Measurements from ENCODE around the gene AGTR1.
"Not testable (repeated sequence)": the region's sequence is repeated elsewhere in the genome, so short reads cannot be mapped to it uniquely, and the experiment has no call there.

The AGTR1 gene

DNA sequence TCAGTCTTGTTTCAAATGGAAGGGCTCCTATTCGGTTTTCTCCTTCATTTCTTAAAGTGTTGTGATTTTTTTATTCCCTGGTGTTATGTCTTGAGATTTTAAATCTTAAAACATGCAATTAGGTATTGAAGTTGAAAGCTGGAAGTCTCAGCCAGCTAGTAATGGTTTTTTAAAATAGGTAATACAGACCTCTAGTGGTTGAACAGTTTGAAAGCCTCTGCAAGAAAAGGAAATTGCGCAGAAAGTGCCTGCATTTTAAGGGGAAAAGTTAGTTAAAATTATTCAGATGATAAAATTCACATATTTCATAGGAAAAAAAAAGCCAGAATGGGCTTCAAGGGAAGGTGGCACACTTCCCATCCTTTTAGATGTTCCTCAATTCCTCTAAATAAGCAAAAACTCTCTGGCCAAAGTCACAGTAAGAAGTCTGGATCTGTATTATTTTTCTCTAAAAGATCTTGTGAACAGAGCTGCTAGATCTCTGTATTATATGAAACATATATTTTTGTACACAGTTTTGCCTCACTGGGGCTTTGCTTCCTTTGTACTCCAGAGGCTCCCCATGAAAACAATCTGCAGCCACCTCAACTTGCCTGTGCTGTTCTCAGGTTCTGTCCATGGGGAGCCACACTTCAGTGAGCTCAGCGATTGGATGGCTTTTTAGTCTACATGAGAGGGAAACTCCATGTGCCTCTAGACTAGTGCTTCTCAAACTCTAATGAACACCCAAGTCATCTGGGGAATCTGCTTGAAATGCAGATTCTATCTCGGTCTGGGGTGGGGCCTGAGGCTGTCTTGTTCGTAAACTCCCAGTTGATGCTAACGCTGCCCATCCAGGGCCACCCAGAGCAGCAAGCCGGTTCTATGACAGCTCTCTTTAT lies 21.5 kb downstream of the AGTR1 start:
- DNase-seq (ENCODE audit: low read depth in 2 of 2), result no peak

DNA sequence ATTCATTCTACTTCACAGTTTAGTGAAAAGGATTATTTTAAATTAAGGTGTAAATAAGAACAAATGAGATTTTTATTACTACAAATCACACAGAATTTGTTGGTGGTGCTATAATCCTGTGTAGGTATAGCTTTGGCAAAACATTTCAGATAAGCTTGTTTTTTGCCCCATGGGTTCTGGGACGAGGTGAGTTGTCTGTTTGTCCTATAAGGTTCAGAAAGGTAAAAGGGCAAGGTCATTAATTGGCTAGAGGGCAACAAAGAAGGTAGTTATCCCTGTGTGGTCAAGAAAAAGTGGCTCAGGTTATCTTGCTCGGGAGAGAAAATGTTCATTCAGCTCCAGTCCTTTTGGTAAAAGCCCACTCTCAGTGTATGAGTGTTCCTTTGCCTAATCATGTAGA lies 23.2 kb downstream of the AGTR1 start:
- no peak for DNase-seq (ENCODE audit: low read depth in 2 of 2)

DNA sequence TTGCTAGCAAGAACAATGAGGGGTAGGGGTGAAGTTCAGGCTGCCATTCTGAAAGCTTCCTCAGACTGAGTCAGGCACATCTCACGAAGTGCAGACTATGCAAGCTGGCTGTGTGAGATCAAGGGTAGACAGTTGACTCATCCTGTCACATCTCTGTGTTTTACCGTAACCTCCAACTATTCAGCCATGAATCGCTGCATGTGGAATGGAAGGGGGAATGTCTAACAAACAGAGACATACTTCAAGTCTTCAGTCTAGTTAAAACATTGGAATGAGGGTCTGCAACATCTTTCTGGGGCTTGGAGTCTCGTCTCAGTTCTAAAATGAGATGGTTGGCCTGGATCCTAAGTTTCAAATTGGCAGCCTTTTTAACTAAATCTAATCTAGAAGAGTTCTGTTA lies 25.9 kb downstream of the AGTR1 start:
- DNase-seq (ENCODE audit: low read depth in 2 of 2), result no peak

DNA sequence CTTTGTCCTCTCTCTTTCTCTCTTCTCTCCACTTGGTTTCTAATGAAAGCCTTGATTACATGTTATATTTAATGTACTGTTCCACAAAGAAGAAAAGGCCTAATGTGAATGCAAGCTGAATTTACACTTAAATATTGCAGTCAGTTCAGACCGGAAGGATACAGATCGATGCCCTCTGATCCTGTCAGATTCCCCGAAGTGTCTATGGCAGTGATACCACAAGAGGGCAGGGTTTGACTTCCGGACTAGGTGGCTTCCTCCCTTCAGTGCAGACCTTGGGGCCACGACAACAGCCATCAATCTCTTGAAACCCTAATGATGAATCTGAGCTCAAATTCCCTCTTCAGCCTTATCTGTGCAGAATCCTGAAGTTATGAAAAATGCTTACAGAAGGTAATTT lies 29.5 kb downstream of the AGTR1 start:
- no peak for DNase-seq (ENCODE audit: low read depth in 2 of 2)

DNA sequence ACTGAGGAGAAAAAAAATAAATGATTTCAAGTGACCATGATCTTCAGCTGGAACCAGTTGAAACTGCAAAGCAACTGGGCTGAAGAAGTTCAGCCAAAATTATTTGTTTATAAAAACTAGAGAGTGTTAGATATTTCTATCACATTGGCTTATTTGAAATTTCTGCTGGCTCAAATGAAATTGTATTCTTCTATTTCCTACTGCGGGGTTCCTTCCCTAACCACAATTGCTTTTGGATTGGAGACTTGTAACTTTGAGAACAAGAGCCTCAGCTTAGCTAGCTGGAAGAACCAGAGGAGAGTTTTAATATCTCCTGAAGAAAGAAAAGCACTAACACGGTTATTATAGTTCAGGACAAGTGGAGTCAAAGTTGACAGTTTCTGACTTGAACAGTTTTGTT lies 31.1 kb downstream of the AGTR1 start:
- DNase-seq (ENCODE audit: low read depth in 2 of 2), result no peak

DNA sequence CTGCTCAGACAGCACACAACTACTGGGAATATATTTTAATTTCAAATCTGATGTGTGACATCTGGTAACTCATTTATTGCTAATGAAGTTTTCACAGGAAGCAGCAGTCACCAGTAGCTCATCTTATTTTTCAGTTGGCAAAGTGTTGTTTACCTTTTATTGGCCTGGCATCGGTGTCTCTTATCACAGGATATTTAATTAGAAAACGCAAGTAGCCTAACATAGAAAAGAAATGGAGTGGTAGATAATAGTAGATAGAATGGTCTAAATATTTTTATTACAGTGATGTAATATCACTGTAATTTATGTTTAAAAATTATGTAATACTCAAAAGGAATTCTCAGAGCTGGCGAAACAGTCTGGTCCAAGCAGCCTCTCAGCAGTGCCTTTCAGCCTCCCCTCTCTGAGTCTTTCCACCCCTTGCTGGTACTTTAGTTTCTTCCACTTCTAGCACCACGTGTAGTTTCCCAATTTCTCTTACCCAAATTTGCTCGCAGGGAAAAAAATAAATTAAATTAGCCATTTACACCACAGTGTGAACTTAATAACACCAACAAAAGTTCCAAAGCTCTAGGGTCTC lies 31.9 kb downstream of the AGTR1 start:
- no peak for DNase-seq (ENCODE audit: low read depth in 2 of 2)

DNA sequence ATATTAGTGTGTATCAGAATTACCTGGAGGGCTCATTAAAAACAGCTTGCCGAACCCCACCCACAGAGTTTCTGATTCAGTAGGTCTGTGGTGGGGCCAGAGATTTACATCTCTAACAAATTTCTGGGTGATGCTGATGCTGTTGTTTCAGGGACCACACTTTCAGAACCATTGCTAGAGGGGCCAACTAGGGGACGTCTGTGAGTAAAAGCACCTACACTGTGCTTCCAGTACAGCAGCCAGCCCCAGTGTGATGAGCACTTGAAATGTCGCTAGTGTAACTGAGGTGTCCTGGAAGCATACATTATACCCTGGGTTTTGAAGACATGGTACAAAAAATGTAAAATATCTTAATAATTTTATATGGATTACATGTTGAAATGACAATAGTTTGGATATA lies 33.0 kb downstream of the AGTR1 start:
- no peak for DNase-seq (ENCODE audit: low read depth in 2 of 2)

DNA sequence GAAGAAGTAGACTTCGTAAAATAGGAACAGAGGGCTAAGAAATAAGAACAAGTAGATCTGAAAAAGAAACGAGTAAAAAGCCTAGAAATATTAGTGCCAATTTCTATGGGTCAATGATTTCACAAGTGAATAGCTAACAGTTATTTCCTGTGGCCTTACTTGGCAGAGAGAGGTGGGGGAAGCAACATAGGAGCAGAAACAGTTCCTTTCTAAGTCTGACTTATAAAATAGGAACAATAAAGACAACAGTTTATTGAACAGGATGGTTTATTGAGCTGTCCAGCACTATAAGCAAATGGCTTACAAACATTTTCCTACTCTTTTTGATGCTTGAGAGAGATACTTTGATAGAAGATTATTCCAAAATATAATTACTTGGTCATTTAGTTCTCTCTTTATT lies 37.9 kb downstream of the AGTR1 start:
- DNase-seq (ENCODE audit: low read depth in 2 of 2), result no peak

DNA sequence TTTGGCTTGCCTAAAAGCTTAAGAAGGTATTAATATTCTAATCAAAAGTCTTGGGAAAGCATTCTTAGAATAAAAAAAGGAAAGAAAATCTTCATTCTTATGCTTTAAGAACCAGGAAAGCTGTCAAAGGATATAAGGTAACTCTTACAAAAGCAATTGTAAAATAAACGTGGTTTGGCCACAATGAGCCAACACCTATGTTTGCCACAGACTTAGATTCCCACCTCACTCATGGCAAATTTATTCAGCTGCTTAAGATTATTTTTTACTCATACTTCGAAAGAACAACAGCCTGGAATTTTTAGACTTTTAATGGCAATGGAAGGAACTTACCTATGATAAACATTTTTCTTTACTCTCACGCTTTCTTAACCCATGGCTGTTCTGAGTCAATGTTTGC lies 38.4 kb downstream of the AGTR1 start:
- DNase-seq (ENCODE audit: low read depth in 2 of 2), result no peak

DNA sequence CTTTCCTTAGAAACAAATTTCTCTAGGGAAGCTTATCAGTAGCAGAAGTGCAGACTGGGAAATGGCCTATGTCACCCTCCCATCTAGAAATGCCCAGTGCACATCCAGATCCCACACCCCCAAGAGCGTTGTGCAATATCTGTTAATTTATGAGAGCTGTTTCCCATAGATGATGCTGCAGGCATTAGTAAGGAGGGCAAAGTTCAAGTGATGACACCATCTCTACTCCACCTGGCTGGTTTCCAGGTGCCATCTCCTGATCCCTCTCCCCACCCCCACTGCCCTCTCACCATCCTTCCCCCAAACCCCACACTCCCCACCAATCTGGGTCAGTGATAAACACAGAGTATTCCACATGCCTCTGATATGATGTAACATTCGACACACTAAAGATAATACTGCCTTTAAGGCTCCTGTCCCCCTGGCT lies 39.4 kb downstream of the AGTR1 start:
- no peak for DNase-seq (ENCODE audit: low read depth in 2 of 2)

DNA sequence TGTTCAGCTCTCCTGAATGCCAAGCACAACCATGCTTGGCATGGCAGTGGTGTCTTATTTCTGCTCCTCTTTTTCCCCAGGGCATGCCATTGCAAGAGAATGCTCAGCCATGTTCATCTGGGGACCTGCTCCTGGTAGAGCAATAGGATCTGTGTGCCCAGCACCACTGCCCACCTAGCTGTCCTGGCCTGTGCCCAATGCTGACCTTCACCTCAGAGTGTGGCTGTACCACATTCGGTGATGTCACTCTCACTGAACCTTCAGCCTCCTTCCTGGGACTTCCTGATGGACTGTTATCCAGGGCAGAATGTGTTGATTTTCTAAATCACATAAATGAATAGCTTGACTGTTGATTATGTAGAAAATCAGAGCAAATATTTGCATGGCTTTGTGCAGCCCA lies 42.0 kb downstream of the AGTR1 start:
- DNase-seq (ENCODE audit: low read depth in 2 of 2), result no peak

DNA sequence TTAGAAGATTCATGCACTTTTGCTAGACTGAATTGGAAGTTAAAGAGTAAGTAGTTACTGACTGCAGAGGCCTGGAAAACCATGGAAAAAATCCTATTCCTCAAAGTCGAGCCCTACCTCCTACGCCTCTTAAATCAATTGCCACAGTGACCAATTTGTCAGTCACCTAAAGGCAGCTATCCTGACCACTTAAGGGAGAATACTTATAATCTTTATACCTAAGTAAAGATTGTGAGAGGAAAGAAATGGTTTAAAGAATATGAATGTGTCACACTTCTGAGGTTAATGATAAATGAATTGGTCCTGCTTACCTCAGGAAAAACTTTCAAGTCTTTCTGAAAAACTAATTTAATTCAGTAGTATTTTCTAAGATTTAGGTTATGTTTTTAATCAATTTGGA lies 42.6 kb downstream of the AGTR1 start:
- no peak for DNase-seq (ENCODE audit: low read depth in 2 of 2)

DNA sequence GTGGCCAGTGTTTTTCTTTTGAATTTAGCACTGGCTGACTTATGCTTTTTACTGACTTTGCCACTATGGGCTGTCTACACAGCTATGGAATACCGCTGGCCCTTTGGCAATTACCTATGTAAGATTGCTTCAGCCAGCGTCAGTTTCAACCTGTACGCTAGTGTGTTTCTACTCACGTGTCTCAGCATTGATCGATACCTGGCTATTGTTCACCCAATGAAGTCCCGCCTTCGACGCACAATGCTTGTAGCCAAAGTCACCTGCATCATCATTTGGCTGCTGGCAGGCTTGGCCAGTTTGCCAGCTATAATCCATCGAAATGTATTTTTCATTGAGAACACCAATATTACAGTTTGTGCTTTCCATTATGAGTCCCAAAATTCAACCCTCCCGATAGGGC lies 43.5 kb downstream of the AGTR1 start:
- DNase-seq (ENCODE audit: low read depth in 2 of 2), result no peak

DNA sequence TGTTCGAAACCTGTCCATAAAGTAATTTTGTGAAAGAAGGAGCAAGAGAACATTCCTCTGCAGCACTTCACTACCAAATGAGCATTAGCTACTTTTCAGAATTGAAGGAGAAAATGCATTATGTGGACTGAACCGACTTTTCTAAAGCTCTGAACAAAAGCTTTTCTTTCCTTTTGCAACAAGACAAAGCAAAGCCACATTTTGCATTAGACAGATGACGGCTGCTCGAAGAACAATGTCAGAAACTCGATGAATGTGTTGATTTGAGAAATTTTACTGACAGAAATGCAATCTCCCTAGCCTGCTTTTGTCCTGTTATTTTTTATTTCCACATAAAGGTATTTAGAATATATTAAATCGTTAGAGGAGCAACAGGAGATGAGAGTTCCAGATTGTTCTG lies 44.4 kb downstream of the AGTR1 start:
- no peak for DNase-seq (ENCODE audit: low read depth in 2 of 2)

DNA sequence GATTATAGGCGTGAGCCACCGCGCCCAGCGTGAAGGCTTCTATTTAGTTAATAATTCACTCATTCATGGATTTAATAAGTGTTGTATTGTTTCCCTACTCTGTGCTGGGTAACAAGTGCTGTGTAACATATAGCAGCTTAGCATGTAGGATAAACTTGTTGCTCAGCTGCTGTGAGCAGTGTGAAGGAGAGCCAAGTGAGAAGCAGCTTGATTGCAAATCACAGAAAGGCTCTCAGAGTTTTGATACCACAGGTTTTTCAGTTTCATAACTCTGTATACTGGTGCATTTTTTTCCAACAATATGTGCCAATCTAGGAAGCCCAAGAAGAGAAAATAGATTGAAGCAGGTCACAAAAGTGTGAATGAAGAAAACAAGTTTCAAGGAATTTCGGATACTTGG lies 48.4 kb downstream of the AGTR1 start:
- no peak for DNase-seq (ENCODE audit: low read depth in 2 of 2)

DNA sequence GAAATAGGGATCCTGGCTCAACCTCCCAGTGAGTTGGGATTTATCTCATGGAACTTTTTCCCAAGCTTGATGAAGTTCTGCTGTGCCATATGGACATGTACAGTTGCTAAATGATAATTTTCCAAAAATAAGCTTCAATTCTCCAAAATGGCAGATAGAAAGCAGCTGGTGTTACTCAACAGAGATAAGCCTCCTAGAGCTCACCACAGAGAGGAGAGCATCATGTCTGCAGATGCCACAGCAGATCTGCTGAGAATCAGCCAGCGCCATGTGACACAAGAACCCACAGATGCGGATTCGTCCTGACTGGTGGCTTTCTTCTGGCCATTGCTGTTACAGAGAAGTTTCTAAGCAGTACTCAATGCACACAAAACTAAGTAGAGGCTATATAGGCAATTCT lies 50.6 kb downstream of the AGTR1 start:
- no peak for DNase-seq (ENCODE audit: low read depth in 2 of 2)

DNA sequence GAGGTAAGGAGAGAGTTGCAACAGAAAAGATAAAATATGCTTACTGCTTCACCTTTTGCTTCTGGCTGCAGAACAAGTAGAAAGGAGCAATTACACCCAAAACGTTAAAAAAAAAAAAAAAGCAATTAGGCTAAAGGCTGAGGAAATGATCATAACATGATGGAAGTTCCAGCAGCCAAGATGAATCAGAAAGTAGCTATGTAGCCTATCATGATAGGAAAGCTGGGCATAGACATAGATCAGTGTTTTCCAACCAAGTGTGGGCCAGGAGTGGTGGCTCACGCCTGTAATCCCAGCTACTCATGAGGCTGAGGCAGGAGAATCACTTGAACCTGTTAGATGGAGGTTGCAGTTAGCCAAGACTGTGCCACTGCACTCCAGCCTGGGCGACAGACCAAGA lies 52.6 kb downstream of the AGTR1 start:
- DNase-seq (ENCODE audit: low read depth in 2 of 2), result no peak

DNA sequence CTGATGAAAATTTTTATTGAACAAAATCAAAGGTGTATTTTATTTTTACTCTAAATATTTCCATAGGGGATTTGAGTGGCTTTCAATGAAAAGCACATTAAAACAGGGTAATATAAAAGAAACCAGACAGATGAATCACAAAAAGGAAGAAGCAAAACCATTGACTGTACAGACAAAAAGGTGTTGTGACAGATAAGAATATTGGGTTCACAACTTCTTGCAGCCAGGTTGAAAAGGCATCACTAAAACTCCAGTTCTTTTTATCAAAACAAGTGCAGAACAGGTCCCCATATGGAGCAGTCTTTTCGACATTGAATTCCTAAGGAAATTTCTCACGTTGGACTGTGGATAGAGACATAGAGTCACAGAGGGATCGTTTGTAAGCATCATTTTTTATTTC lies 53.8 kb downstream of the AGTR1 start:
- no peak for DNase-seq (ENCODE audit: low read depth in 2 of 2)

DNA sequence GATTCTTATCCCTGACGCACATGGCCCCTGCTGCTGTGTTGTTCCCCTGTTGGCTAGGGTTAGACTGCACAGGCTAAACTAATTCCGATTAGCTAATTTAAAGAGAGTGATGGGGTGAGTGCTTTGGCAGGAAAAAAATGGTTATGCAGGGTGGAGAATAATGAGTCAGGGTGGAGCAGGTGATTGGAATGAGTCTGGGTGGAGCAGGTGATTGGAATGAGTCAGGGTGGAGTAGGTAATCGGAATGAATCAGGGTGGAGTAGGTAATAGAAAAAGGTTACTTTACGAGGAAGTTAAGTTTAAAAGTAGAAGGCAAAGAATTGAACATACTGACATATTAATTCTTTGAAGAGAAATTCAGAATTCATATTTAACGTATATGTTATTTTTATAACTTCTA lies 55.7 kb downstream of the AGTR1 start:
- DNase-seq (ENCODE audit: low read depth in 2 of 2), result not testable (repeated sequence)

DNA sequence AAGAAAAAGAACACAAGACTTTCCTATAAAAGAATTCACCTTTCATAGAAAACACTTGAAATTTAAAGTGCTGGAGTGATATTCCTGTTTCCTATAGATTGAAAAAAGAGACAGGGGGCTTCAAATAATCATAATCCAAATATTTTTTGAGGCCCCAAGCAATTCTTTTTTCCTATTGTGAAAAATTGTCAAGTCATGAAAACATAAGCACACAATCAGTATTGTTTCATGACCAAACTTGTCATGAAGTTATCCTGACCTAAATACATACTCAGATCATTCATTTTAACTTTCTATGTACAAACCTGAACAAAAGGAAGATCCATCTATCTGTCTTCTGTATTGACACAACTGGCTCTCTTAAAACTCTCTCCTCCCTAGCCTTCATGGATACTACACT lies 57.9 kb downstream of the AGTR1 start:
- DNase-seq (ENCODE audit: low read depth in 2 of 2), result no peak

DNA sequence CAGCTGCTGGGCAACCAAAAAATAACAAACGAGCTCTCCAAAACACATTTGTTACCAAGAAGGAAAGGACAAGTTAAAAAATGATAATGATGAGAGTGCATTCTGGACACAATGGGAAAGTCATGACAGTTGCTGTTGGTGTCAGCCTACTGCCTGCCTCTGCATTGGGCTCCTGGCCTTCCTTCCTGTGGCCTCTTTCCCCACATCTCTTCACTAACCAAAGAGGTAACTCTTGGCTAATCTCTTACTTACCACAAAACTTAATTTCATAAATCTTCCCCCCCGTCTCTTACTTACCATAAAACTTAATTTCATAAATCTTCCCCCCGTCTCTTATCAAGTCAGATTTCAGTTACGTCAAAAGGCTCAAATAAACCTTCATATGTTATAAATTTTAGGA lies 58.6 kb downstream of the AGTR1 start:
- DNase-seq (ENCODE audit: low read depth in 2 of 2), result no peak

DNA sequence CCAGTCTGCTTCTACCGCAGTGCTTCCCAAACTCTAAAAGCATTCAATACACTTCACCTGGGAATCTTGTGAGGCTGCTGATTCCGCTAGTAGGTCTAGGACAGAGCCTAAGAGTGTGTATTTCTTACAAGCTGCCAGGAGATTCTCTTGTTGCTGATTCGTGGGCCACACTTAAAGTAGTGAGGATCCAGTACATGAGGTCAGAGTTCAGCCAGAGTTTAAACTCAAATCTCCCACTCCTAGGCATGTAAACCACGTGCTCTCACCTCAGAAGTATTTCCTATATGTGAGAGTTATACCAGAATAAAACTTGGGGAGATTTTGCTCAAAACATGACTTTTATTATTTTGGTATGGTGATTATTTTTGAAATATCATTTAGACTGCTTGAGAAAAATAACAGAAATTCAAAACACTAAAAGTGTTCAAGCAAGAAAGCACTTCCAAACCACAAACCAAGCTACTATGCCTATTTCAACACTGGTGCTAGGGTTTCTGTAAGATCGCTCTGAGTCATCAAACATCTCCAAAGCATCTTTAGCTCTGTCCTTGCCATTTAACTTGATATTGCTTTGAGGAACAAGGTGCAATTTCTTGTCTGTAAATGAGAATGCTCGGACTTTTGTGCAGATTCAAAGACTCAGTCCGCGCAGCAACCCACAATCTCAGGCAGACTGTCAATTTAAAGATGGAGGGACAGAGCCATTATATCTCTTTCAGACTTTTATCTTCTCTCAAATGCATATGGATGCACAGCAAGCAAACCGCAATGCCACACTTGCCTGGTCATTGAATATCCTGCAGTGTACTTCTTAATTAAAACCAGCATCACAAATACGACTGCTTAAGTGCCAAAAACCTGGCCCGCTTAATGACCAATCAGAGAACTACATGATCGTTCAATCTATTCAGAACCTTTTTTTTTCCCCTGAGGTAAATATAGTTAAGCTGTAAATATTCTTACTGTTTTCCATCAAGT lies 59.8 kb downstream of the AGTR1 start:
- DNase-seq (ENCODE audit: low read depth in 2 of 2), result no peak
